HG03175 (cell line): ENCODE data around the gene ITGB1BP1.
A peak's percentile ranks its signal among the peaks of the same experiment; 100 is the strongest.

Experiments used
- ATAC-seq: cut with Tn5 transposase; IDR thresholded peaks from one replicate; pipeline ENCODE4 v1.9.1; 2021; ENCODE audit warnings: mild to moderate bottlenecking, moderate library complexity; ENCODE audit not compliant: unreplicated experiment

The ITGB1BP1 gene

DNA sequence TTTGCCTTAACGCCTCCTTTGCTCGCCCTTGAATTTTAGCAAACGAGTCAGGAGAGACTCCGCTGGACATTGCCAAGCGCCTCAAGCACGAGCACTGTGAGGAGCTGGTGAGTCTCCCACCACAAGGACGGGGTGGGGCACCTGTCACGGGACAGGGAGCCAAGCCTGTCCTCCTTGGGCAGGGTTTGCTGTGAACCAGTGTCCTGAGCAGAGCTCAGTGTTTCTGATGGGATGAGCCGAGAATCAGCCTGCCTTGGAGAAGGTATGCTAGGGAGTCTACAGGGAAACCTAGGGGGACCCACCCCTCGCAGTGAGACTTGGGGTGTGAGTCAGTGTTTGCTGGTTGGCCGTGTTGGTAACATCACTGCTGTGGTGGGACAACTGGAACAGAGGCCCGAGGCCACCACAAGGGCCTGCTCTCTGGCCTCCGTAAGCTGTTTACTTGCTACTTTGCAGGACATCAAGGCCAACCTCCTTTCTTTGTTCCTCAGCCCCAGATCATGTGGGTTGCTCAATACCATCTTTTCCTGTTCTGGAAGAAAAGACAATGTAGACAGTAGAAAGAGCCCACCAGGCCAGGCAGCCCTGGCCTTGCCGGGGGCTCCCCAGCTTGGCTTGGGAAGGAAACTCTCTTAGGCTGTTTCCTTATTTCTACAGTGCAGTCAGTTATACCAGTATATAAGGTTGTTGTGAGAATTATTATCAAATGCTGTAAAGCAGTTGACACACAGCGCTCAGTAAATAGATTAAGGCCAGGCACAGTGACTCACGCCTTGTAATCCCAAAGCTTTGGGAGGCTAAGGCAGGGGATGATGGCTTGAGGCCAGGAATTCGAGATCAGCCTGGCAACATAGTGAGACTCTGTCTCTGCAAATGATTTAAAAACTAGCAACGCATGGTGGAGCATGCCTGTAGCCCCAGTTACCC is 42.4 kb downstream of the ITGB1BP1 start:
- ATAC-seq = no peak

- no peak for ATAC-seq
Observed at GRCh38 chr2:9379391-9379755, 44.0 kb downstream of the ITGB1BP1 start.

DNA sequence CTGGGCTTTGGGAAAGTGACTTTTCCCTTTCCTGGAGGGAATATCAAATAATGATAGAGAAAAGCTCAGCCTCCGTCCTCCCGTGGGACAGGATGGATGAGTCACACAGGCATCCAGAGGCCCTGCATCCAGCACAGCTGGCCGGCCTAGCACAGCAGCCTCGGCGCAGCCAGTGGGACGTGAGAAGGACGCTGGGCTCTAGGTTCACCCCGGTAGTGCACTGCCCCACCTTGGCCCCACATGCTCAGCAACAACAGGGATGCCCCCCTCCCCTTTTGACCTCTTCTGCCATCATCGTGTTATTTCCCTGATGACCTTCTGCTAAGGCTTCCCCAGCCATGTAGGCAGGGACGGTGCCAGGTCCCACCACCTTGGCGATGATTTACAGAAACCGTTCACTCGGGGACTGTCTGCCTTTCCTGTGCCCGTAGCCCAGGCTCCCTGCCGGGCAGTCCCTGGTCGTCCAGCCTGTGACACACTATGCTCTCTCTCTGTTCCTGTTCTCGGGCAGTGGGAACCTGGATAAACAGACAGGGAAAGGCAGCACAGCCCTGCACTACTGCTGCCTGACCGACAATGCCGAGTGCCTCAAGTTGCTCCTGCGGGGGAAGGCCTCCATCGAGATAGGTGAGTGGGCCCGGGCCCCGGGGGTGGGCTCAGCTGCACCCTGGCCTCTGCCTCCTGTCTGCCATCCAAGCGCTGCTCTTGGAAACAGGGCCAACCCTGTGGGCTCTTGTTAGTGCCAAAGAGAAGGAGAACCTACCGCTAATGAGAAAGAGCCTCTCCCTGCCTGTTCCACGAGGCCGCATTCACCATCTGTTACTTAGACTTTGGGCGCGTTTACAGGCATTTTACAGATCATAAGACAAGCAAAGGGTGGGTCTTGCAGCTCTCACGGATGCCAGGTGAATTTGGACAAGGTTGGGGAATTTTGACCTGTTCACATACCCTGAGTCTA is 44.6 kb downstream of the ITGB1BP1 start:
- ATAC-seq = no peak

- no peak for ATAC-seq
Observed at GRCh38 chr2:9377461-9378097, 45.7 kb downstream of the ITGB1BP1 start.

DNA sequence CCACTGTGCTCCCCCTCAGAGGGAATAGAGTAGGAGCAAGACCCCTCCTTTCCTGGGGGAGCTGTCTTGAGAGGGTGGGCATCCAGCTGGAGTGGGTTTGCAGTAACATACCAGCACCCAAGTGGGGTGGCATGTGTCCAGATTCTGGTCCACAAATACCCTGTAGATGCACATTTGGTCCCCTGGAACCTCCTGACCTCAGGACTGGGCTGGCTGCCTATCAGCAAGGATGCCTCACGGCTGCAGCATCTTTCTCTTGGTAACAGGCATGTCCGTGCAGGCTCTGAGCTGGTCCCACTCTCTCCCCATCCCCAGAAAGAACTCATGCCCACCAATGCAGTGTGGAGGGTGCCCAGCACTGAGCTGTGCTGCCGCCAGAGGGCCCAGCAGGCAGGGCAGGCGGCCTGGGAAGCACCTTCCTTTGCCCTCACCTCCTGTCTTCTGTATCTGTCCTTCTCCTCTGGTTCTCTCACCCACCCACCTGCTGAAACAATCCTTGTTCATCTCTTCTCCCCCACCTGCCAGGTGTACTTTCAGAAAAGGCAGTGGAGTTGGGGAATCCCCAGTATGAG is 47.4 kb downstream of the ITGB1BP1 start:
- ATAC-seq = no peak

DNA sequence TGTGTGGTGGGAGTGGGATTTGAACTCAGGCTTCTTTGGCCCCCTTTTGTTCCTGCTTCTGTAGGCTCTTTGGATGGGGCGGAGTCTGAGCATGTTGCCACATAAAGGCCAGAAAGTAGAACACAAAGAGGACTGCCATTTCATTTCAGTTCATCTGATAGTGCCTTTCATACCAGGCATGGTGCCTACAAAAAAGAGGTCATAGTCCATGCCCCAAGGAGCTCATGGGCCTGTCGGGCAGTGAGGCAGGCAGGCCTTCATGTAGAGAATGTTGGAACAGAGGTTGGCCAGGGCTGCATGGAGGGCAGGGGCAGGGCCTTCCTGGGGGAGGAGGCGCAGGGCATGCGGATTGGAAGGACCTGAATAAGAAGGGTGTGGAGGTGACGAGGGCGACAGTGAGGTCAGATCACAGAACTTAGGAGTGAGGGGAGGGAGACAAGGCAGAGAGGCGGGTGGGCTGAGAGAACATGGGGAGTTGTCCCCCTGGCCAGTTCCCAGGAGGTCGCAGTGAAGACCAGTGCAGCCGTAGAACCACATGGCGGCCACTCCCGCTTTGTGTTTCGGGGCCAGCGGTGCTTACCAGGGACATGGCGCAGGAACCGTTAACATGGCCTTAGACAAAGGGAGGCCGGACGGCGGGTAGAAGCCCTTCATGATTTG is 49.1 kb downstream of the ITGB1BP1 start:
- no peak for ATAC-seq

- peak; percentile 21 for ATAC-seq
Observed at GRCh38 chr2:9373476-9373875, 49.9 kb downstream of the ITGB1BP1 start.

DNA sequence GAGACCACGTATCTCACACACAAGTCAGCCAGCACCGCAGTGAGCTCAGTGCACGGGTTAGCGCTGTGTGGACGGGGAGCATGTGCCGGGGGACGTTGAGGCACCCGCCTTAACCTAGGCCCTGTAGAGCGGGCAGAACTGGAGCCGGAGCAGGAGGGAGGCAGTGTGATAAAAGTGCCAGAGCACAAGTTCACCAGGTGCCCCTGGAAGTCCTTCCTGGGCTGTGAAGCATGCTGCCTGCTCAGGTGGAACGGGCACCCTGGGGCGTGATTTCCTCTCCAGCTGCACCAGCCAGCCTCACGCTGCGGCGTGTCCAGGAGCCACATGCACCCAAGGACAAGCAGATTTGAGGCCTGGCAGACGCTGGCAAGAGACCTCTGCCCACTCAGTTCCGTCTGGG is 50.3 kb downstream of the ITGB1BP1 start:
- peak; percentile 52 for ATAC-seq

- no peak for ATAC-seq
Observed at GRCh38 chr2:9370746-9371145, 52.6 kb downstream of the ITGB1BP1 start.

GRCh38 chr2:9366026-9366425 is 57.3 kb downstream of the ITGB1BP1 start:
- ATAC-seq = no peak

- no peak for ATAC-seq
Observed at GRCh38 chr2:9365498-9366019, 57.8 kb downstream of the ITGB1BP1 start.

GRCh38 chr2:9364791-9365497 is 58.4 kb downstream of the ITGB1BP1 start:
- no peak for ATAC-seq

- ATAC-seq = no peak
Observed at GRCh38 chr2:9364373-9364772, 59.0 kb downstream of the ITGB1BP1 start.

DNA sequence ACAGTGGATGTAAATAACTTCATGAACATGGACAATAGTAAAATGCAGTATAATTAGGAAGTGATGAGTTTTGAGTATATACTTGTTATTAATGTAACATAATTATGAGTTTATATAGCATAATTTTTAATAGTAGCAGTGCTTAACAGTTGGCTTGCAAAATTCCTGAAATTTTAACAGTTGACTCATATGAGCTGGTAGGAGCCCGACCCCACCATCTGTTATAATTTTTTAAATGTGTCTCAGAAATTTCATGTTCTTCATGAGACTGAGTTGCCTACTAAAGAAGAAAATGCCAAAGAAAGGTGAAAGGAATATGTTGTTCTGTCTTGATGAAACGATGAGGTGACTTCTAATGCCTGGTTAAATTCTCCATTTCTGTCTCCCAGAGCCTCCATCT is 62.6 kb downstream of the ITGB1BP1 start:
- ATAC-seq = no peak

DNA sequence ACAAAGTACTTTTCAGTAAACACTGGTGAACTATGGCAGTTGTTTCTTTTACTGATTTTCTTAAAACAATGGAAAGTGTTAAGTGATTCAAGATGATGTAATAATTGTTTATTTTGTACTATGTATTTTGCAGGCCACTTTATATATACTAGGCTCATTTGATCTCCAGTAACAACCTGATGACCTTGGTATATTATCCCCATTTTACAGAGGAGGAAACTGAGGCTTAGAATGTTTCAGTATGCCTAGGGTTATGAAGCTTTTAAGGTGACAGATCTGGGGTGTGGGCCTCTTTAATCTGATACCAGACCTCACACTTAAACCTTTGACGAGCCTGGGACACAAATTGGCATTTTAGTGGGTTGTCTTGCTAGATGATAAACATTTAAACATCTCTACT is 63.2 kb downstream of the ITGB1BP1 start:
- no peak for ATAC-seq

- no peak for ATAC-seq
Observed at GRCh38 chr2:9359463-9359862, 63.9 kb downstream of the ITGB1BP1 start.

DNA sequence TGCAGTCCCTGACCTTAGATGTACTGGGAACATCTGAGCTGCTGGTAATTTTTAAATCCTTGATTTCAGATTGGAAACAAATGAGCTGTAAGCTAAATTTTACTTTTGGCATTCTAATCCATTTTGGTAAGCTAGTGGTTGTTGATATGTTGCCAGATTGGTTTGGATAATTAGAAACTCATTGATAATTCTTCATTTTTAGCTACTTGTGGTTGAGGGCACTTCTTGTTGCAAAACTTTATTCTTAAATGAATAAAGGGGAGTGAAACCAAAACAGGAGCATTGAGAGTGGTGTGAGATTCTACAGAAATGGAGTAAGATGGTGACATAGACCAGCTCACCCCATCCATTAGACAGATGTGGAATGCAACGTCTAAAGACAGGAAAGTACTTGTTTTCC is 64.5 kb downstream of the ITGB1BP1 start:
- no peak for ATAC-seq

DNA sequence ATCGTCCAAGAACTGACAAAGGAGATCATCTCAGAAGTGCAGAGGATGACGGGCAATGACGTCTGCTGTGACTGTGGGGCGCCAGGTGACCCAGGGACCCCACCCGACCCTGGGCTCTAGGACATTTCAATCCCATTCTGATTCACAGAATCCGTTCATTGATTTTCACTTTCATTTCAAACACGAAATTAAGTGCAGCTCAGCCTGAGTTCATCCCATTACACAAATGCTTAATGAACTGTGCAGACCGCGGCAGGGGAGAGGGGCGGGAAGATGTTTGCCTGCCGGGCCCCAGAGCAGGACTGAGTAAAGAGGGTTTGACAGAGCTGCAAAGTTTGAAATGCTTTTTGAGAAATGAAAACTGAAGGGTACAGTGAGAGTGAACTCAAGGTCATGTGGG is 67.1 kb downstream of the ITGB1BP1 start:
- ATAC-seq = no peak

GRCh38 chr2:9355716-9356115 is 67.6 kb downstream of the ITGB1BP1 start:
- ATAC-seq = no peak

GRCh38 chr2:9355270-9355669 is 68.1 kb downstream of the ITGB1BP1 start:
- ATAC-seq = no peak
